ENCODE data around the gene ENPP1.

DNA sequence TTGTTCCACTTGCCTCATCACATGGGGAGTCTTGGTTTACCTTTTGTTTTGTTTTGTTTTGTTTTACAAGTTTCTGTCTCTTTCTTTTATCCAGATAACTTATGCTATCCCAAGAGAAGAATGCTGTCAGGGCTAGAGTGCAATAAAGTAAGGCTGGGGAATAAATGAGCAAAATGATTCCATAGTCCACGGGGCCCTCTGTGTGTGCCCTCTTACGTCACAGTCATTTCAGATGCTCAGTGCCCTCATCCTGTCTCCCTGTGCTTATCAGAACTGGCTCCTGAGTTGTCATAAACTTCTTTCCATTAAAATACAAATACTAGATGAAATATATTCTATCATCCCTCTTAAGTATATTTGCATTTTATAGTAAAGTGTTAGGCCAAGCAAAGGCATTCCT is 30.8 kb upstream of the ENPP1 start:
- TF ChIP-seq, protein P1, sequence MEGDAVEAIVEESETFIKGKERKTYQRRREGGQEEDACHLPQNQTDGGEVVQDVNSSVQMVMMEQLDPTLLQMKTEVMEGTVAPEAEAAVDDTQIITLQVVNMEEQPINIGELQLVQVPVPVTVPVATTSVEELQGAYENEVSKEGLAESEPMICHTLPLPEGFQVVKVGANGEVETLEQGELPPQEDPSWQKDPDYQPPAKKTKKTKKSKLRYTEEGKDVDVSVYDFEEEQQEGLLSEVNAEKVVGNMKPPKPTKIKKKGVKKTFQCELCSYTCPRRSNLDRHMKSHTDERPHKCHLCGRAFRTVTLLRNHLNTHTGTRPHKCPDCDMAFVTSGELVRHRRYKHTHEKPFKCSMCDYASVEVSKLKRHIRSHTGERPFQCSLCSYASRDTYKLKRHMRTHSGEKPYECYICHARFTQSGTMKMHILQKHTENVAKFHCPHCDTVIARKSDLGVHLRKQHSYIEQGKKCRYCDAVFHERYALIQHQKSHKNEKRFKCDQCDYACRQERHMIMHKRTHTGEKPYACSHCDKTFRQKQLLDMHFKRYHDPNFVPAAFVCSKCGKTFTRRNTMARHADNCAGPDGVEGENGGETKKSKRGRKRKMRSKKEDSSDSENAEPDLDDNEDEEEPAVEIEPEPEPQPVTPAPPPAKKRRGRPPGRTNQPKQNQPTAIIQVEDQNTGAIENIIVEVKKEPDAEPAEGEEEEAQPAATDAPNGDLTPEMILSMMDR (conservative IDR thresholded peaks at IDR 0.05 in 1 of 2, IDR thresholded peaks at IDR 0.05 in 1 of 2; ENCODE audit: extremely low read depth in 1 of 2, insufficient read depth in 1 of 2, low read depth in 1 of 2, low read length in 2 of 2), result no peak
- TF ChIP-seq EZH2 (IDR thresholded peaks at IDR 0.05; ENCODE audit: borderline replicate concordance, low read length), result no peak
